HL-60 (cell line): ENCODE data around the gene ZSWIM3.

Experiments used
- DNase-seq, 2 experiments: peaks; one replicate each; pipeline ENCODE4 v3.0.0-alpha.2; 2010 to 2020; ENCODE audit warnings: low read depth in 1 of 2, low spot score in 1 of 2
- H3K27ac ChIP-seq: fragments of 250-450 bp; sonication (Bioruptor Pico); replicated peaks from 2 replicates; pipeline ENCODE4 v1.5.1; 2020; ENCODE audit warnings: mild to moderate bottlenecking, moderate library complexity
- H3K27me3 ChIP-seq: fragments of 250-450 bp; sonication (Bioruptor Pico); 2 replicates; pipeline ENCODE4 v1.5.1; 2021; ENCODE audit warnings: mild to moderate bottlenecking, moderate library complexity; ENCODE audit not compliant: insufficient read depth, poor library complexity, severe bottlenecking
- H3K4me3 ChIP-seq: replicated peaks from 2 replicates; pipeline ENCODE4 v1.5.1; 2011; ENCODE audit warnings: mild to moderate bottlenecking, control low read depth, low read length; ENCODE audit not compliant: insufficient read depth
- CTCF ChIP-seq: IDR thresholded peaks from one replicate; pipeline ENCODE4 v1.5.1; 2011; ENCODE audit warnings: low read length, control low read depth, inconsistent platforms; ENCODE audit not compliant: insufficient read depth
- GABPA ChIP-seq: IDR thresholded peaks from 2 replicates; pipeline ENCODE4 v1.6.1; 2012; ENCODE audit warnings: low read depth
- POLR2AphosphoS5 ChIP-seq: IDR thresholded peaks from 2 replicates; pipeline ENCODE4 v1.6.1; 2012; ENCODE audit warnings: low read depth
- SPI1 ChIP-seq: IDR thresholded peaks from 2 replicates; pipeline ENCODE4 v1.6.1; 2012; ENCODE audit warnings: low read depth, mild to moderate bottlenecking, borderline replicate concordance
- TF ChIP-seq, protein P1 (sequence below): IDR thresholded peaks from 2 replicates; pipeline ENCODE4 v1.6.1; 2012; ENCODE audit warnings: low read depth; ENCODE audit not compliant: insufficient replicate concordance

The ZSWIM3 gene

DNA sequence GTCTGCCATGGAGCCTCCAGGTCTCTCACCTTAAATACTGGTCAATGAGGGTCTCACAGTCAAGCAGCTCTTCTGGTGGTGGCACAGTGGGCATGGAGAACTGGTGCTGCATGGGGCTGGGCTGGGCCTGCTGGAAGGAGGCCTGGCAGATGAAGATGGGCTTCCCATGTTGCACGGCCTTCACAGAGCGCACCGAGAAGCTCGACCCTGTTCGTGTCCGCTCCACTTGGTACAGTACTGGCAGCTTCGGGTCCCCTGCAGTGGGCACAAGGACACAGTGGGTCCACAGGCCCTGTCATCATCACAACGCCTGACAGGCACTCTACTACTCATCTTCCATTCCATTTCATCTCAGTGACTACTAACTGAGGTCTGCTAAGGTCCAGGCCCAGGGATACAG, 9.0 kb upstream of the ZSWIM3 start:
- TF ChIP-seq GABPA (no peak), SPI1 (no peak), POLR2AphosphoS5 (no peak), CTCF (no peak)
- TF ChIP-seq, protein P1, sequence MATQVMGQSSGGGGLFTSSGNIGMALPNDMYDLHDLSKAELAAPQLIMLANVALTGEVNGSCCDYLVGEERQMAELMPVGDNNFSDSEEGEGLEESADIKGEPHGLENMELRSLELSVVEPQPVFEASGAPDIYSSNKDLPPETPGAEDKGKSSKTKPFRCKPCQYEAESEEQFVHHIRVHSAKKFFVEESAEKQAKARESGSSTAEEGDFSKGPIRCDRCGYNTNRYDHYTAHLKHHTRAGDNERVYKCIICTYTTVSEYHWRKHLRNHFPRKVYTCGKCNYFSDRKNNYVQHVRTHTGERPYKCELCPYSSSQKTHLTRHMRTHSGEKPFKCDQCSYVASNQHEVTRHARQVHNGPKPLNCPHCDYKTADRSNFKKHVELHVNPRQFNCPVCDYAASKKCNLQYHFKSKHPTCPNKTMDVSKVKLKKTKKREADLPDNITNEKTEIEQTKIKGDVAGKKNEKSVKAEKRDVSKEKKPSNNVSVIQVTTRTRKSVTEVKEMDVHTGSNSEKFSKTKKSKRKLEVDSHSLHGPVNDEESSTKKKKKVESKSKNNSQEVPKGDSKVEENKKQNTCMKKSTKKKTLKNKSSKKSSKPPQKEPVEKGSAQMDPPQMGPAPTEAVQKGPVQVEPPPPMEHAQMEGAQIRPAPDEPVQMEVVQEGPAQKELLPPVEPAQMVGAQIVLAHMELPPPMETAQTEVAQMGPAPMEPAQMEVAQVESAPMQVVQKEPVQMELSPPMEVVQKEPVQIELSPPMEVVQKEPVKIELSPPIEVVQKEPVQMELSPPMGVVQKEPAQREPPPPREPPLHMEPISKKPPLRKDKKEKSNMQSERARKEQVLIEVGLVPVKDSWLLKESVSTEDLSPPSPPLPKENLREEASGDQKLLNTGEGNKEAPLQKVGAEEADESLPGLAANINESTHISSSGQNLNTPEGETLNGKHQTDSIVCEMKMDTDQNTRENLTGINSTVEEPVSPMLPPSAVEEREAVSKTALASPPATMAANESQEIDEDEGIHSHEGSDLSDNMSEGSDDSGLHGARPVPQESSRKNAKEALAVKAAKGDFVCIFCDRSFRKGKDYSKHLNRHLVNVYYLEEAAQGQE, result no peak
- H3K27ac ChIP-seq, result no peak overlapping the region
- H3K27me3 ChIP-seq, result no peaks in the 10 kb centered on the region

DNA sequence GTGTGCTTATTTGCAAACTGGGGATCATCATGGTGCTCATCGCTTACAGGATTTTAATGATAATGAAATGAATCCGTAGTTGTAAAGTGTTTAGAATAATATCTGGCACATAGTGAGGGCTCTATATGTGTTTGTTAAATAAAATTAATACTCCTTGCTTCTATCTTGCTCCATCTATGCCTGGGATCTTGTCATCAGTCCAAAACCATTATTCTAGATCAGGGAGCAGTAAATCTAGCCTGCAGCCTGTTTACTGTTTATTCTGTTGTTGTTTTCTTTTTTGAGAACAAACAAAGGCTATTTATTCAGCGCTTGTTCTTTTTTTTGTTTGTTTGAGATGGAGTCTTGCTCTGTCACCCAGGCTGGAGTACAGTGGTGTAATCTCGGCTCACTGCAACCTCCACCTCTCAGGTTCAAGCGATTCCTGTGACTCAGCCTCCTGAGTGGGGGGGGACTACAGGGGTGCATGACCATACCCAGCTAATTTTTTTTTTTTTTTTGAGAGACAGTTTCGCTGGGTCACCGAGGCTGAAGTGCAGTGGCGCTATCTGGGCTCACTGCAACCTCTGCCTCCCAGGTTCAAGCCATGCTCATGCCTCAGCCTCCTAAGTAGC, 8.3 kb upstream of the ZSWIM3 start:
- TF ChIP-seq GABPA, result no peak
- no peak for TF ChIP-seq POLR2AphosphoS5
- TF ChIP-seq SPI1, result no peak
- TF ChIP-seq, protein P1, result no peak
- no peak for TF ChIP-seq CTCF
- Histone ChIP-seq H3K27me3 (no peaks in the 10 kb centered on the region), H3K4me3 (no peak overlapping the region), H3K27ac (no peak overlapping the region)
- DNase-seq, result no peak

More for the DNA sequence above, 9.0 kb upstream of the ZSWIM3 start:
- no peak for DNase-seq
- no peak overlapping the region for H3K4me3 ChIP-seq

GRCh38 chr20:45850238-45850637, 7.2 kb upstream of the ZSWIM3 start:
- TF ChIP-seq GABPA, result no peak
- no peak for TF ChIP-seq SPI1
- TF ChIP-seq CTCF, result no peak
- TF ChIP-seq, protein P1, result no peak
- TF ChIP-seq POLR2AphosphoS5, result no peak
- DNase-seq, result no peak
- no peaks in the 10 kb centered on the region for H3K27me3 ChIP-seq
- no peak overlapping the region for H3K27ac ChIP-seq
- H3K4me3 ChIP-seq, result no peak overlapping the region
